IMR-90 (cell line): Measurements from ENCODE around the gene ISG20.

ENCODE experiments used
- BHLHE40 ChIP-seq: fragments of 150-350 bp; IDR thresholded peaks from 2 replicates; pipeline ENCODE4 v1.6.1; 2016; ENCODE audit warnings: mild to moderate bottlenecking, low read depth, low read length
- CEBPB ChIP-seq: IDR thresholded peaks from 2 replicates; pipeline ENCODE4 v1.6.1; 2012; ENCODE audit warnings: low read depth, low read length, improper control_type of control experiment
- CTCF ChIP-seq: conservative IDR thresholded peaks from 2 replicates; pipeline ENCODE4 v1.5.1; 2012; ENCODE audit warnings: mild to moderate bottlenecking, low read depth, low read length, improper control_type of control experiment
- POLR2A ChIP-seq: IDR thresholded peaks from 2 replicates; pipeline ENCODE4 v1.6.1; 2012; ENCODE audit warnings: mild to moderate bottlenecking, low read depth, low read length
- RAD21 ChIP-seq: IDR thresholded peaks from 2 replicates; pipeline ENCODE4 v1.6.1; 2012; ENCODE audit warnings: low read length, improper control_type of control experiment

- TF ChIP-seq CTCF, result no peak
- no peak for TF ChIP-seq POLR2A
- no peak for TF ChIP-seq BHLHE40
- no peak for TF ChIP-seq RAD21
- TF ChIP-seq CEBPB, result no peak
Measured at GRCh38 chr15:88686166-88686565, 47.4 kb downstream of the ISG20 start.
